ENCODE measurements around the gene STAT5A. TPM values are rescaled to one million over a fixed set of nuclear protein-coding genes. Genes with fewer than 3 reads are reported as not detected.

Gene STAT5A
- total RNA-seq, 1 donor = 117 TPM

Other genes with a start within 250 kb of the STAT5A start
- gene C17orf113, start 237.9 kb upstream of the STAT5A start, total RNA-seq = 0.21 TPM
- gene ZNF385C, start 190.0 kb upstream of the STAT5A start, total RNA-seq = 0.10 TPM
- 12.3 TPM for gene DHX58, start 175.8 kb upstream of the STAT5A start, total RNA-seq
- 12.4 TPM for gene KAT2A, start 167.1 kb upstream of the STAT5A start, total RNA-seq
- gene HSPB9, start 165.7 kb upstream of the STAT5A start, total RNA-seq = not detected
- 106 TPM for gene RAB5C, start 133.5 kb upstream of the STAT5A start, total RNA-seq
- gene KCNH4, start 107.4 kb upstream of the STAT5A start, total RNA-seq = under 0.01 TPM
- not detected for gene HCRT, start 103.0 kb upstream of the STAT5A start, total RNA-seq
- 9.9 TPM for gene GHDC, start 94.0 kb upstream of the STAT5A start, total RNA-seq
- 60.2 TPM for gene STAT5B, start 12.1 kb upstream of the STAT5A start, total RNA-seq
- gene STAT3, start 99.9 kb downstream of the STAT5A start, total RNA-seq = 216 TPM
- gene CAVIN1, start 134.8 kb downstream of the STAT5A start, total RNA-seq = 0.21 TPM
- 38.4 TPM for gene ATP6V0A1, start 170.4 kb downstream of the STAT5A start, total RNA-seq
- 7.9 TPM for gene NAGLU, start 247.7 kb downstream of the STAT5A start, total RNA-seq

All from mononuclear cell (primary cell).